Peyer's patch (tissue), 4 donors: ENCODE results near the gene FILIP1.

Source experiments
- POLR2A ChIP-seq, 2 donors: fragments of 450-650 bp; IDR thresholded peaks; one replicate each; pipeline ENCODE4 v1.5.1; 2017; ENCODE audit warnings: antibody characterized with exemption in 2 of 2, mild to moderate bottlenecking in 2 of 2, moderate library complexity in 2 of 2
- TF ChIP-seq, protein P1 (sequence below), 6 experiments: fragments of 450-650 bp in 4 of 6; fragments of 200-600 bp in 2 of 6; sonication (generic) in 1 of 6; IDR thresholded peaks; one replicate each; pipeline ENCODE4 v1.5.1; 2017 to 2019; ENCODE audit warnings: antibody characterized with exemption in 6 of 6, mild to moderate bottlenecking in 3 of 6, moderate library complexity in 1 of 6

DNA sequence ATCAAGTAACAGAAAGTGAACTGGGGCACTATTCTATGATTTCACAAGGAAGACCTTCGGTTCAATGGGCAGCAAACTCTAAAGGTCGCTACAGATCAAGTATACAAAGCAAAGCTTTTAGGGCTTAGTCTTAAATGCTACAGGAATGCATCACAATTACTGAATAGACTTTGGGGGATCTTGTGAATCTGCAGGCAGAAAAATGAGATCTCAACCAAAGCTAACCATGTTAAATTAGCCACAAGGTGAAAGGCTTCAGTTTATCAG is 111.0 kb downstream of the FILIP1 start:
- TF ChIP-seq, protein P1, sequence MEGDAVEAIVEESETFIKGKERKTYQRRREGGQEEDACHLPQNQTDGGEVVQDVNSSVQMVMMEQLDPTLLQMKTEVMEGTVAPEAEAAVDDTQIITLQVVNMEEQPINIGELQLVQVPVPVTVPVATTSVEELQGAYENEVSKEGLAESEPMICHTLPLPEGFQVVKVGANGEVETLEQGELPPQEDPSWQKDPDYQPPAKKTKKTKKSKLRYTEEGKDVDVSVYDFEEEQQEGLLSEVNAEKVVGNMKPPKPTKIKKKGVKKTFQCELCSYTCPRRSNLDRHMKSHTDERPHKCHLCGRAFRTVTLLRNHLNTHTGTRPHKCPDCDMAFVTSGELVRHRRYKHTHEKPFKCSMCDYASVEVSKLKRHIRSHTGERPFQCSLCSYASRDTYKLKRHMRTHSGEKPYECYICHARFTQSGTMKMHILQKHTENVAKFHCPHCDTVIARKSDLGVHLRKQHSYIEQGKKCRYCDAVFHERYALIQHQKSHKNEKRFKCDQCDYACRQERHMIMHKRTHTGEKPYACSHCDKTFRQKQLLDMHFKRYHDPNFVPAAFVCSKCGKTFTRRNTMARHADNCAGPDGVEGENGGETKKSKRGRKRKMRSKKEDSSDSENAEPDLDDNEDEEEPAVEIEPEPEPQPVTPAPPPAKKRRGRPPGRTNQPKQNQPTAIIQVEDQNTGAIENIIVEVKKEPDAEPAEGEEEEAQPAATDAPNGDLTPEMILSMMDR (IDR thresholded peaks at IDR 0.05) = no peak
- no peak for TF ChIP-seq POLR2A (IDR thresholded peaks at IDR 0.05)
